GM19468 (cell line): ENCODE data around the gene MSN.
"Not testable (repeated sequence)": the region's sequence is repeated elsewhere in the genome, so short reads cannot be mapped to it uniquely, and the experiment has no call there.

Experiments
- ATAC-seq: cut with Tn5 transposase; IDR thresholded peaks from one replicate; pipeline ENCODE4 v1.9.1; 2021; ENCODE audit warnings: mild to moderate bottlenecking, moderate library complexity, moderate number of reproducible peaks; ENCODE audit not compliant: unreplicated experiment; ENCODE audit errors: extremely low read depth

MSN gene

DNA sequence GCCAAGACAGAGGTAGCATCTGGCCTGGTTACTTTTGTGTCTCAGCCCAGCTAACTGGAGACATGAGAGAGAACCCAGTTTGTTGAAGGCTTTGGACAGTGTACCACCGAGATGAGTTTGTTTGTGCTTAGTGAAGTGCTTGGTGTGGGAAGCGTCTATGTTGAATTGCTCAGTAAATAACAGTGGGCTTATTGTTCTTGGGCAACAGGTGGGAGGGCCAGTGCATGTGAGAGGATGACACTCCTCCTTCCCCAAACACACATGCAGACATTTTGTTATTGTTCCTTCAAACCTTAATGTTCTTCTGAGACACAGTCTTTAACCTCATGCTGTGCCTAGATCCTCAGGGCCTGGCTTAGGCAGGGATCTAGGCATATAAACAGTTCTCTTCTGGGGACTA is 39.7 kb downstream of the MSN start:
- no peak for ATAC-seq

DNA sequence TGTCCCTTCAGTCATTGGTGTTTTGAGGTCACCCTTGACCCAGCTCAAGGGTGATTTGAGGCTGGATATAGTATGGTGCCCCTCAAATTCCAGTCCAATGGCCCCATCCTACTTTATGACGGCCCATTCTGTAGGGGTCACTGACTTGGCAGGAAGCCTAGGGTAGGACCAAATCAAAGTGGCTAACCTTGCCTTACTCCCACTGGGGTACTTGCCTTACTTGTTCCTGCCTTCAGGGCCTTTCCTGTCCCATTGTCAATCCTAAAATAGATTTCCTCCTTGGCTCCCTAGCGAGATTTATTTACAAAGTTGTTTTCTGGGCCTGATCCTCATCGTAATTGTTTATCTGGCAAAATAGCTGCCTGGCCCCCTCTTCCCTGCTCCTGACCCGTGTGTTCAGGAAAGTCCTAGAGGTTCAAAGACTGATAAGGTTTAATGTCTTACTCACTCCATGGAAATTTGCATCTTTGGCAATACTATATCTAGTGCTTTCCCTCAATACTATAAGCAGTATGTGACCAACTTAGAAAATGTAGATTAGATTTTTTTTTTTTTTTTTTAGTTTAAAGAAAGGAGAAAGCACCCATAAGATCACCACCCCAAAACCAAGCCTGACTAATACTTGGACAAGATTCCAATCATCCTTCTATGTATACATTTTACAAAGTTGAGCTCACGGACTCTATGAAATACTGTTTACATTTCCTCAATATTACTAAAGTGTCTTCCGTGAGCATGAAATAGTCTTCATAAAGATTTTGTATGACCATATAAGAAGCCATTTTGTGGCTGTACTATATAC is 44.8 kb downstream of the MSN start:
- ATAC-seq, result no peak

DNA sequence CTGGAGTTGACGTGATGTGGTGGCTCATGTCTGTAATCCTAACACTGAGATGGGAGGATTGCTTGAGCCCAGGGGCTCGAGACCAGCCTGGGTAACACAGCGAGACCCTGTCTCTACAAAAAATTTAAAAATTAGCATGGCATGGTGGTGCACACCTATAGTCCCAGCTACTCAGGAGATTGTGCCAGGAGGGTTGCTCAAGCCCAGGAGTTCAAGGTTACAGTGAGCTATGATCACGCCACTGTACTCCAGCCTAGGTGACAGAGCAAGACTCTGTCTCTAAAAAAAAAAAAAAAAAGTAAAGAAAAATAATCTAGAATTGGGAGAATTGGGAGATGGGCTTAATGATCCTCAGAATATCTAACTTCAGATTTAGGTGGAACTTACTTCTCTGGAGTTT is 51.1 kb downstream of the MSN start:
- no peak for ATAC-seq

DNA sequence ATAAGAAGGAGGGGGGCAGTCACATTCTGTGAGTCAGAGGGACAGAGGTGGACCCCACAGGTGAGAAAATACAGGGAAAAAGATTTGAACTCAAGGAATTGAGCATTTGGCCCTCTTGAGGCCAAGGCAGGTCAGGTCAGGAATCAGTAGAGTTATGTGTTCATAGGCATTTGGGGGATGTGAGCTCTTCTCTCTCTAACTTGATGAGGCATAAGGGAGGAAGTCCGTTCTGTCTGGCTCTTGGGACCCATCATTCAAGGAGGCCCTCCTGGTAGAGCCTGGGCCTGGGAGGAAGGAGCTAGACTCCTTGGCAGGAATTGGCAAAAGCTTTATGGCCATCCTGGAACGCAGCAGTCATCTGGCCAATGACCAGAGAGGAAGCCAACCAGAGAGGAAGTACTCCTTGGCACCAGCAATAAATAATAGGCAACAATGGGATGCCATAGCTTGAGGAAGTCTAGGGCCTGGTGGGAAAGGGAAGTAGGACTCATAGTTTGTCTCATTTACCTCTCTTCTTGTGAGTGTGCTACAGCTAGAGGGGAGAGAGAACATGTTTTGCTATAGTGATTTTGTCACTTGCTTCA is 53.0 kb downstream of the MSN start:
- no peak for ATAC-seq

DNA sequence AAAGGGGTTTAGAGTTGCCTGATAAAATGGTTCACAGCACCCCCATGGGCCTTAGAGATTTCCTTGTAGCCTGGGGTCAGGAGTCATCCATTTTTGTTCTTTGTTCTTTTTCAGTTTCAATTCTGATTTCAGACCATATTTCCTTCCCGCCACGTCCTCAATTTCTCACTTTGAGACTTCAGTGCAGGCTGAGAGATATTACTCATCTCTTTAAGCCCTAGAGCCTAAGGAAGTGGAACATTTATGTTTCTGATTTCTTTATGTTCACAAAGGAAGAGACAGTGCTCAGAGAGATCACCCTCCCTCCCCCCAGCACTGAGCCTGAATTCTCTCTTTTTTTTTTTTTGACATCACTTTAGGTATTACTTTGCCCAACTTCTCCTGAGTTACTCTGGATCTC is 56.3 kb downstream of the MSN start:
- peak; percentile 66 for ATAC-seq

DNA sequence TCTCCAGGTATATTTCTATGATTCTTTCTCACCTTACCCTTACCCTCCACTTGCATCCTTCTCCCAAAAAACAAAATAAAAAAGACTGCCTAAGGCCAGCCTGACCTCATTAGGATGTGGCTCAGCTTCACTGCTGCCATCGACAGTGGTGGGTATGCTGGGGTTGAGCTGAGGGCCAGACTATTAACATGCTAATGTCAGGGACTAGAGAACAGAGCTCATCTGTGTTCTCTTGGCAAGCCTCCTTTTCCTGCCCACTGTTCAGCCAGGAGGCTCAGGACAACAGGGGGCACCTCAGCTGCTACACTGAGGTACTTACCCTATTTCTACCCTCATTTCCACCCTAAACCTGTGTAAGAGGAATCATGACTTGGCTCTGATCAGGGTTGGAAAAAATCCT is 59.3 kb downstream of the MSN start:
- no peak for ATAC-seq

DNA sequence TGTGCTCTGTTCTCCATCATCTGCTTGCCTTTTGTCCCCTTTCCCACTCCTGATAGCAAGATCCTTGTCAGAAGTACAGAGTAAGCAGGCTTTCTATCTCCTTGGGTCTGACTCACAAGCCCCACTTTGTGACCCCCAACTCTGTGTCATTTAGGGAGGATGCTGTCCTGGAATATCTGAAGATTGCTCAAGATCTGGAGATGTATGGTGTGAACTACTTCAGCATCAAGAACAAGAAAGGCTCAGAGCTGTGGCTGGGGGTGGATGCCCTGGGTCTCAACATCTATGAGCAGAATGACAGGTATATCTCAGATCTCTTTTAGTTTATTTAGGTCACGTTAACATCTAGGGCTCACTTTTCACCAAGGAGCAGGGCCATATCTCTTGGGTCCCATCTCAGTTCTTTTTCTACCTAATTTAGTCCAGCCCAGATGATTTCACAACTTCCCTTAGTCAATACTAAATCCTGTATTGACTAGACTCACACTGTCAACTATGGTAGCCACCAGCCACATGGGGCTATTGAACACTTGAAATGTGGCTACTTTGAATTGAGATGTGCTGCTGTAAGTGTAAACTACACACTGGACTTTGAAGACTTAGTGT is 64.3 kb downstream of the MSN start:
- ATAC-seq, result no peak

DNA sequence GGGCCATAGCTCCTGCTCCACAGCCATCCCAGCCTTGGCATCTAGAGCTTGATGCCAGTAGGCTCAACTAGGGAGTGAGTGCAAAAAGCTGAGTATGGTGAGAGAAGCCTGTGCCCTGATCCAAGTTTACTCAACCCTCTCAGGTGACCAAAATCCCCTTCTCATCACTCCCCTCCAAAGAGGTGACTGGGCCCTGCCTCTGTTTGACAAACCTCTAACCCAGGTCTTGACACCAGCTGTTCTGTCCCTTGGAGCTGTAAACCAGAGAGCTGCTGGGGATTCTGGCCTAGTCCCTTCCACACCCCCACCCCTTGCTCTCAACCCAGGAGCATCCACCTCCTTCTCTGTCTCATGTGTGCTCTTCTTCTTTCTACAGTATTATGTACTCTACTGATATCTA is 73.5 kb downstream of the MSN start:
- ATAC-seq, result no peak

DNA sequence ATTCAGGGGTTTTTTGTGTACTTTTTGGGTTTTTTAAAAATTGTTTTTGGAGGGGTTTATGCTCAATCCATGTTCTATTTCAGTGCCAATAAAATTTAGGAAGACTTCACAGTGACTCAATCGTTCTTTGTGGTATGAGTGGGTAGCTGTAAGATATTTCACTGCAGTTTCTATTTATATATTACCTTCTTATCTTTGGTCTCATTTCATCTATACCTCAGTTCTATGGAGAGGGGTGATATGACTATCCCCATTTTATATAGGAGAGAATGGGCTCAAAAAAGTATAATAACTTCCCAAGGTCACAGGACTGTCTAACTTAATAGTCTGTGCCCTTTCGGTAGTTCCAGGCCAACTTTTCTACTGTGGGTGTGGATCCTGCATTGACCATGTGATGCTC is 74.4 kb downstream of the MSN start:
- no peak for ATAC-seq

DNA sequence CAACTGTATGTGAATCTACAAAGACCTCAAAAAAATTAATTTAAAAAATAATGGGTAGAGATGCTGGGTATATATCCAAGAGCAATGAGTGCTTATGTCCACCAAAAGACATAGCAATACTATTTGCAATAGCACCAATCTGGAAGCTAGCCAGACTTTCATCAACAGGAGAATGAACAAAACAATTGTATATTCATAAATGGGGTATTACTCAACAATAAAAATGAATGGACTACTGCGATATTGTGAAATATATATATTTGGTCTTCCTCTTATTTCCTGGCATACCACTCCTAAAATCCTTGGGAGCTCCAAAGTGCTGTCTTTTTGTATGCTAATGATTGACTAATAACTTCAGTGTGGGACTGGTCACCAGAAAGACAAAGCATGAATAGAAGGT is 77.5 kb downstream of the MSN start:
- ATAC-seq, result no peak

DNA sequence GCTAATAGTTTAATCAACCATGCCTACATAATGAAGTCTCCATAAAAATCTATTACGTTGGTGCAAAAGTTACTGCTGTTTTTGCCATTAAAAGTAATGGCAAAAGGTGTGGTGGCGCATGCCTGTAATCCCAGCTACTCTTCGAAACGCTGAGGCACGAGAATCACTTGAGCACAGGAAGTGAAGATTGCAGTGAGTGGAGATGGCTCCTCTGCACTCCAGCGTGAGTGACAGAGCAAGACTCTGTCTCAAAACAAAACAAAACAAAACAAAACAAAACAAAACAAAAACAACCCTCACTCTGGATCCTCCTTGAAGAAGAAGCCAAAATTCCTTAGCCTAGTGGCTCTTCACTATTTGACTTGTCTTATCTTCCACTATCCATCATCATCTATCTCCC is 78.0 kb downstream of the MSN start:
- ATAC-seq, result no peak

DNA sequence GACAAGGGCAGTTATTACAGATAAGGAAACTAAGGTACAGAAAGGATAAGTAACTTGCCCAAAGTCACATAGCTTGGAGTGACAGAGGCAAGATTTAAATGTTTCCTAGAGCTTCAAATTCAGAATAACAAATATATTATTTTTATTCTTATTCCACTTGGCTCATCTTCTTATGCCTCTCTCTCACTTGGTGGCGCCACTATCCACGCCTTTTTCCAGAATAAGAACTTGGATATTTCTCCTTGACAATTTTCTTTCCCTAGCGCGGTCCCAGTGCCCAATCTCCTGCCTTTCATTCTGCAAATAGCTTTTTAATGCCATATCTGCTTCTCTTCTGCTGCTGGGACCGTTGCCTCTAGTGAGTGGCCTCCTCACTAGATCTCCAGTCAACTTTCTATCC is 78.5 kb downstream of the MSN start:
- ATAC-seq, result no peak

DNA sequence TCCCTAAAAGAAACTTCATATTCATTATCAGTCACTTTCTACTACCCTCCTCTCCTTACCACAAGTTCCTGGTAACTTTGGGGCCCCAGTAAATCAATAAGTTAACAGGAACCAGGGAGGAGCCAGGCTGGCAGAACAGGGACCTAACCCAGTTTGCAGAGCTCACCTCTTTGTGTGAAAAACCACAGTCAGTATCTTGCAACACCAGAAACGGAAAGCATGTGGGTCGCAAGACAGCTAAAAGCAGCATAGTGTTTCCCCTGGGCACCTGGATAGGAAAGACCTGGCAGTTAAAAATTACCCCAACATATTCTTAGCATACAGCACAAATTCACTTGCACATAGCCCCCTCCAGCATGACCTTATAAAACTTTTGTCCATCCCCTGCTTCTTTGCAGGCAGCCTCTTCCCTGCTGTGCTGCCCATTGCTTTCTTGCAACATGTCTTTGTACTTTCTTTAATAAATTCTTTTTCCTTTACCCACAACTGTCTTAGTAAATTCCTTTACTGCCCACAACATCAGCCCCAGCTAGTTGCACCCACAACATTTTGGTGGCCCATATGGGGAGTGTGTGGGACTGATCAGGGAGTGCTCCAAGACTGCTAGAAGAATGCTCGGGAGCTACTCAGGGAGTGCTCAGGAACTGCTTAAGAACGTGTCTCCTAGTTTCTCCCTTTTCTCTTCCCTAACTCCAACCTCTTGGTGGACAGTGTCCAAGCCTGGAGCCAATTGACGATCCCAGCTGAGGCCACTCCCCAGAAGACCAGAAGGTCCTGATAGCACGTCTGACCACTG is 83.4 kb downstream of the MSN start:
- ATAC-seq, result peak; percentile 64

DNA sequence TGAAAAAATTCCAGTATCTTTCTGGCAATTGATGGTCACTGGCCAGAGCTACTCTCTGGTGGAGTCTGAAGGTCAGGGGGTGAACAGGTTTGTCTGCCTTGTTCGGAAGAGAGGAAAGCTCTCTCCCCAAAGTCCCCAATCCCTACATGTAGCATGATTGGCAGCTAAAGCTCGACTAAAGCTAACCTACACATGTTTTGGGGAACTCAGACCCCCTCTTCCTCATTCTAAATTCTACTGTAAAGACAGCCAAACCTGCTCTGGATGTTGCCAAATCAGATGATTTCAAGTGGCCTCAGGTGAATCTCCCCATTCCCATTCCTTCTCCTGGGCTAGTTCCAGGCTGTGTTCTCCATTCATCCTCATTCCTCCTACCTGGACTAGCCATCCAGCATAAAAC is 84.1 kb downstream of the MSN start:
- no peak for ATAC-seq

DNA sequence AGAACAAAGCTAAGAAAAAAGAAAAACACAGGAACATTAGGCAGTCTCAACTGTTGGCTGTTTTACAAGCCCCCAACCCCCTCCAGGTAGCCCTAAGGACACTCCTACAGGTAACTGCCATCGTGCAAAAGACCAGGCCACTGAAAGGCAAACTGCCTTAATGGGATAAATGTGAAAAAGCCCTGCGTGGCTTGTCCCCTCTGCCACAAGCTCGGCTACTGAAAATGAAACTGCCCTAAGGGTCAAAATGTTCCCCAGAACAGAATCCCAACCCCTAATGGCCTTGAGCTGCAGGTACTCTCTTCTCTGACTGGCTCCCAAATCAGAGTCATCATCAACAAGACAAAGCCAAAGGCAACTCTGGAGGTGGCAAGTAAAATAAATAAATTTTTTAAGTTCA is 84.8 kb downstream of the MSN start:
- ATAC-seq, result no peak

DNA sequence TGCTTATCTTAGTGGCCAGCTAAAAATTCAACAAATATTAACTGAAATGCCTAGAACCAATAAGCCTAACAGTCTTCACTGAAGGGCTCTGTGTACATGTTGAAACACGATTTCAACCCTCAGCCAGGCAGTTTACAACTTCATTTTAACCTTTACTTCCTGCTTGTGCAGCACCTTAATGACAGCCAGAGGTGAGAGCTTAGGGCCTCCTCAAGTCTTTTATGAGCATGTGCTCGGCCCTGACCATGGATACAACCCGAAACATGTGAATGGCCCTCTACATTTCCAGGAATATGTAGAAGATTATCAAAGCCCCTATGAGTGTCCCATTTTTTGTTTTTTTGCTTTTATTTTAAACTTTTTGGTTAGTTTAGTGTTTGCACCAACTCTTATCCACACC is 88.3 kb downstream of the MSN start:
- no peak for ATAC-seq

DNA sequence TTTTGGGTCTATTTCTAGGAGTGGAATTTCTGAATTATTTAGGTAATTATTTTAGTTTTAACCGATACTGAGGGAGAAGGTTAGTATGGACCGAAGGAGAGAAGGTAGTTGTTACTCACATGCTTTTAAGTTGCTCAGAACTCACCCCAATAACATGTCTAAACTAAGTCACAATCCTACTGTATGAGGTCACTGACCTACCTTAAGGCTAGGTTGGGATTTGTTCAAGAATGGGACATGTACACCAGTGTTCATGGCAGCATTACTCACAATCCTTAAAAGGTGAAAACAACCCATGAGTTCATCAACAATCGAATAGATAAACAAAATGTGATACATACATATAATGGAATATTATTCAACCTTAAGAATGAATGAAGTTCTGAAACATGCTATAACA is 90.5 kb downstream of the MSN start:
- ATAC-seq, result no peak

DNA sequence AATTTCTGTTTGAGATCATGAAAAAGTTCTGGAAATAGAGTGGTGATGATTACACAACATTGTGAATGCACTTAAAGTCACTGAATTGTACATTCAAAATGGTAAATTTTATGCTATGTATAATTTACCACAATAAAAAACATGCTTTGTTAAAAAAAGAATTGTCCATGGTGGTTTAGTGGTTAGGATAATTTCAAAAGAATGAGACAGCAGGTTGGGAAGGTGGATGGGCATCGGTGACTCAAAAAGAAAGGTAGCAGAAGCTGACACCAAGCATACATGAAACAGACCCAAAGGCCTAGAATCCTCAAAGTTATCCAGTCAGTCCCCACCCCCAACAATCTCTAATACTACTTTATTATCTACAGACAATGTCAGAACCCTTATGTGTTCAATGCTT is 91.1 kb downstream of the MSN start:
- no peak for ATAC-seq

DNA sequence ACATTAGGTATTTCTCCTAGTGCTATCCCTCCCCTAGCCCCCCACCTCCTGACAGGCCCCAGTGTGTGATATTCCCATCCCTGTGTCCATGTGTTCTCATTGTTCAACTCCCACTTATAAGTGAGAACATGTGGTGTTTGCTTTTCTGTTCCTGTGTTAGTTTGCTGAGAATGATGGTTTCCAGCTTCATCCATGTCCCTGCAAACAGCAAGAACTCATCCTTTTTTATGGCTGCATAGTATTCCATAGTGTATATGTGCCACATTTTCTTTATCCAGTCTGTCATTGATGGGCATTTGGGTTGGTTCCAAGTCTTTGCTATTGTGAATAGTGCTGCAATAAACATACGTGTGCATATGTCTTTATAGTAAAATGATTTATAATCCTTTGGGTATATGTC is 92.1 kb downstream of the MSN start:
- ATAC-seq, result not testable (repeated sequence)

DNA sequence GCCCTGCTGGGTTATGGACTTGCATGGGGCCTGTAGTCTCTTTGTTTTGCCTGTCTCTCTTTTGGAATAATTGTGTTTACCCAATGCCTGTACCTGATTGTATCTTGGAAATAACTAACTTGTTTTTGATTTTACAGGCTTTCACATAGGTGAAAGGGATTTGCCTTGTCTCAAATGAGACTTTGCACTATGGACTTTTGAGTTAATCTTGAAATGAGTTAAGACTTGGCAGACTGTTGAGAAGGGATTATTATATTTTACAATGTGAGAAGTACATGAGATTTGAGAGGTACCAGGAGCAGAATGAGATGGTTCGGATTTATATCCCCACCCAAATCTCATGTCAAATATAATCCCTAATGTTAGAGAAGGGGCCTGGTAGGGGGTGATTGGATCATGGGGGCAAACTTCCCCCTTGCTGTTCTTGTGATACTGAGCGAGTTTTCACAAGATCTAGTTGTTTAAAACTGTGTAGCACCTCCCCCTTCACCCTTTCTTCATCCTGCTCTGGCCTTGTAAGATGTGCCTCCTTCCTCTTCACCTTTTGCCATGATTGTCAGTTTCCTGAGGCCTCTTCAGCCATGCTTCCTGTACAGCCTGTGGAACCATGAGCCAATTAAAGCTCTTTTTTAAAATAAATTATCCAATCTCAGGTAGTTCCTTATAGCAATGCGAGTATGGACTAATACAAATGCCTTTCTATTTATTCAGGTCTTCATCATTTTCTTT is 102.3 kb downstream of the MSN start:
- ATAC-seq, result no peak
